Measurements from ENCODE around the gene ADGRB3.
"Not testable (repeated sequence)": the region's sequence is repeated elsewhere in the genome, so short reads cannot be mapped to it uniquely, and the experiment has no call there.

Gene ADGRB3

DNA sequence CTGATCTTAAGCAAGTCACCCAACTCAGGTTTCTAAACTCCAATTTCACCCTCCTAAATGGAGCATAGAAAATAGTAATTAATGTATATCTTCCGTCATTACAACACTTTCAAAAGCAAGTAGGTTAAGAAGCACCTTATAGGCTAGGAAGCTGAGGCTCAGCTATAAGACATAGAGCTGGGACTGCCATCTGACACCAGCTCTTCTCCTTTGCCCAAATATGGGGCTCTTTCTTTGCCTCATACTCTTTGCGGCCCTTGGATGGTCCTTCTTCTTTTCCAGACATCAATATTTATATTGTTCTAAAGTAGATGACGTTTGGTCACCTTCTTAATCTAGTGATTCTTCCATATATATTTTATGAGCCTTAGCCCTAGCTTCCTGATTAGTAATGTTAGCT is 748.5 kb downstream of the ADGRB3 start:
- no peak for DNase-seq

DNA sequence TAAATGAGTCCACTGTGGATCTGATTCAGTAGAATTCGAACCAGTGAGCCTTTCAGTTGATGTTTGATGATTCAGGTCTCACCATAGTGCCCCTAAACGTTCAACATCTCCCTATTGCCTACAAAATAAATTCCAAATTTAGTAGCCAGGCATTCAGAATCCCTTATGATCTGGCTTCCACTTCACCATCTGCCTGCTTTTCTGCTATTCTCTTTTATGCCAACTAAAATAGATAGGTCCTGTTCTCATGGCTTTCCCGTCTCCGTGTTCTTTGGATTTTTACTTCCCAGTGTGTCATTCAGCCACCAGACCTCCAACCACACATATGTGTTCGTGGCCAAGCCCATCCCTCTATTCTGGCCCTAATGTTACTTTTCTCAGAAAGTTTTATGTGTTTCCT is 751.3 kb downstream of the ADGRB3 start:
- no peak for DNase-seq

DNA sequence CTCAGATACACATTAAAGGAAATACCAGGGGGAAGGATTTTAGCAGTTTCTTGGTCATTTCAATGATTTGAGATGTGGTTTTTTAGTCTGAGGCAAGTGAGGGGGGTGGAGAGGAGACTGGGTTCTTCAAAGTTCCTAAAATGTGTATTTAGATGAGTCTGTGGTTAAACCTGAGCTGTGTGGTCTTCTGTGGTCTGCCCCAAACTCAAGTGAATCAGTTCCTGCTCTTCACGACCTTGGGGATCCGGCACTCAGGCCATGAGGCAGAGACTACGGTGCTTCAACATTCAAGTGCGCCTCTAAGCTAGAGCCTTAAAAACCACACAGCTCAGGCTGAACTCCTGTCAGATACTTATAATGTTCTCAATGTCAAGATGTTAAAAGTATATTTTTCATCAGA is 755.0 kb downstream of the ADGRB3 start:
- no peak for DNase-seq

DNA sequence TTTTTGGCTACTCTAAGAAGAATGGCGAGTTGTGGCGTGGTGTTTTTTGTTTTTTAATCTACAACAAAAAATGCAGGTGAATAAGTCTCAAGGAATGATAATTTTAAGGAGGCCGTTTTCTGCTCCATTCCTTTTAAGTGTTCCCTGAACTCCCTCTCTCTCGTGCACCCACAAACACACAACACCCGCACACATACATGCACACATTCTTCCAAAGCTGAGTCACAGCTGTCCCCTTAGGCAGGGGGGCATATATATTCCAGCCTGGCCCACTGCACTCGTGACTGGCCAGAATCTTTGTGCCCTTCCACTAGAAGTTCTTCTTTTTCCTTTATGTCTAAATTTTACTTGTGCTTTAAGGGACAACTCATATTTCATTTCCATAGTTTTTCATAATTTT is 756.0 kb downstream of the ADGRB3 start:
- no peak for DNase-seq

DNA sequence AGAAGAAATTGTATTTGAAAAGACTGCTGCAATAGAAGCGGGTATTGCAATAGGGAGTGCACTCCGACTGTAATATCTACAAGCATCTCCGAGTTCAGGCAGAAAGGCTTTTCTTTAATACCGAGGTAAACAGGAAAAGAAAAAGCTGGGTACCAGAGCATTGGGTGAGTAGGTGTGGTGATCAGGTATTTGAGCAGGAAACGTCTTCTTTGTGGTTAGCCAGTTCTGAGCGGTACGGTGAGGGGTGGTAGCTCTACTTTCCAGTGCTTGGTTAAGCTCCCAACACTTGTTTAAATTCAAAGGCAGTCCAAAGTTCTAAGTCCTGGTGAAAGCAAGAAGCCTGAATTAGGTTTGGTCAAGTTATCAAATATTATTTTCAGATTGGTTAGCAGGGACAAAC is 757.7 kb downstream of the ADGRB3 start:
- DNase-seq, result no peak

DNA sequence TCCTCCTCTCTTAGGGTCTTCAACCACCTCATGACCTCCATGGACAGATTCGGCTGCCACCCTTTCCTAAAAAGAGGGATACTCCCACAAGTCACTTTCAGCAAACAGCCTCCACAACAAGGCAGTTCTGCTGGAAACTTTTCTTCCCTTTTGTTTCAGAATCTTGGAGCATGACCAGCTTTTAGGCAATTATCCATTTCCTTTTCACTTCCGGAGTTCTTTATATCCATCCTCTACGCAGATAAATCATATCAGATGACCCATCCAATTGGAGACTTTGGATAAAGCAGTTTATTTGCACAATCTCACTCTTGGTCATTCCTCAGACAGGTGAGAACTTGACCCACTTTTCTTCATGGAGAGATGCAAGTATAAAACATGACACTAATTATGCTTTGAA is 763.2 kb downstream of the ADGRB3 start:
- no peak for DNase-seq

DNA sequence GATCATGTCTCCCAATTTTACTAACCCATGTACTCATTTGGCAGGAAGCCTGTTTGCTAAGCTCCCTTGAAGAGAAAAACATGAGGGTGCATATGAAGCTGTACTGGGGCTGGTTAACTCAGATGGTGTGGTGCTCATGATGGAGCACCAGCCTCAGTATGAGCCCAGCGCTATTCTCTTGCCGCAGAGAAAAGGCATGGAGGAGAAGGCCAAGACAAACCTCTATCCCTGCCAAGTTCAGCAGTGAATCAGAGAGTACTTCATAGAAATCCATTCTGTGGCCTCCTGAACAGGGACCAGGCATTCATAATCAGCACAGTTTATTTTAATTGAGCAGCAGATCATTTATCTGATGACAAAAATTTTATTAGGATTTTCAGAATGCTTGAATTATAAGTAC is 763.6 kb downstream of the ADGRB3 start:
- DNase-seq, result no peak

DNA sequence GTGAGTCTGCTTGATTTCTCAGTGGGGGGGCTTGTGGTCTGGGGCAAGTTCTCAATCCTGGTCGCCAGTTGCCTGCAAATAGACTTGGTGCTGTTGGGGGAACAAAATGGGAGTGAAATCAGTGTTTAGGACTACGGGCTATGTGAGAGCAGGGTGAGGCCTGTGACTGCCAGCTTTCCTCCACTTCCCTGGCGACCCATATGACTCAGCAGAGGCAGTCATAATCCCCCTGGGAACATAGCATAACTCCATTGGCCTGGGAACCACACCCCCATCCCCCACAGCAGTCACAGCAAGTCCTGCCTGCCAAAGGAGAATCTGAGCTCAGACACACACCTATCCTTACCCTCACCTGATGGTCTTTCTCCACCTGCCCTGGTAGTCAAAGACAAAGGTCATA is 773.8 kb downstream of the ADGRB3 start:
- DNase-seq, result no peak

DNA sequence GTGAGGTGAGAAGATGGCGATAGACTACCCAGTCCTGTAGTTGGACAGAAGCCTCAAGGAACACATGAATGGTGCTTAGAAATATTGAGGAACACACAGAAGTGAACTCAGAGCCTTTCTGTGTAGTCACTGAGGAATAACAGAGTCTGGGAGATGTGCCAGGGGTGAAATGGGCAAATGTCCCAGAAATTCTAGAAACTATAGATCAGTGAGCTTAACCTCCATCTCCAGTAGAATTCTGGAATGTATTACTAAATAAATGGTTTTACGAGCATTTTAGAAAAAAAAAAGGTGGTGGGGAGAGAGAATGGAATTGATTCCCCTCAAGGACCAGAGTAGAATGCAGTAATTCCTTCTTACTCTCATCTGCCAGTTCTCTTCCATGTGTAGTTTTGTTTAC is 781.7 kb downstream of the ADGRB3 start:
- DNase-seq, result no peak

DNA sequence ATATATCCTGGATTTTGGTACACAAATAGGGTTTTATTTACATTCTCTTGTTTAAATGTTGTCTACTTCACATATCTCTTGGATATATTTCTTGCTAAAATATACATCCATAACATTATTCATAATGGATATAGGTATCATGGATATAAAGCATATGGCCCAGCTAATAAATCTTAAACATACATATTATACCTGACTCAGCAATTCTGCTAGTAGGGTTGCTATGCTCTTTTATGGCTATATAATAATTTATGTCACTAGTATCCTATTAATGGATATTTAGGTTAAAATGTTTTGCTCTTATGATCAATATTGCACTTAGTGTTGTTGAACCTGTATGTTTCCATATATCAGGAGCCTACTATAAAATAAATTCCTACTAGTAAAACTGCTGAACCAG is 786.2 kb downstream of the ADGRB3 start:
- DNase-seq, result no peak

DNA sequence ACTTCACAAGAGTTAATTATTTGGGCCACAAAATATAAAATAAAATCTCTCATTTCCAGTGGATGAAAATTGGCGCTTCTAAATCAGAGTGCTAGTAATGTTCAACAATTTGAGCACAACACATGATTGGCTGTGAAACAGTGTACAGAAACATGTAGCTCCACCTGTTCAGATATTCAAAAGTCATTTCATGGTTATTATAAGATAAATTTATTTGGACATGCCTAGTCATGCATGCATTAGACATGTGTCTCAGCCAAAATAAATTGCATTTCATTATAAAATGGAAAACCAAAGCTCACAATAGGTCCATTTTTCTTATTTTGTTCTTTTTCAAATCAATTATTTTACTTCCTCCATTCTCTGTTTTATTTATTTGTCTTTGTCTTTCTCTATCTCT is 786.9 kb downstream of the ADGRB3 start:
- no peak for DNase-seq

DNA sequence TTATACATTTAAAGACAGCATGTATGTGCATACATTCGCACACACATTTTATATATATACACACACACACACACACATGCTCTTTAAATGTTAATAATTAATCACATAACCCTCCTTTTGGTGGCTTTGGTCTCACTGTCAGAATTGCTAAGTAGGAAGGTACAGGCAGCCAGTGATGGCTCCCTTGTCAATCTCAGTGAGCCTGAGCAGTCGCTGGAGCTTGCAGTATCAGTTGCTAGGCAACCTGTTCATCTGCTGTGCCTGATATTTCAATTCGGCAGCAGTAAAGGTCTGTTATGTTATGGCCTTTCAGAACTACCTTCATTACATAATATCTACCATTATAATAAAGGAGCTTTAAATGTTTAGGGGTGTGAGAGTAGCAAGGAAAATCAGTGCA is 787.4 kb downstream of the ADGRB3 start:
- DNase-seq, result no peak

DNA sequence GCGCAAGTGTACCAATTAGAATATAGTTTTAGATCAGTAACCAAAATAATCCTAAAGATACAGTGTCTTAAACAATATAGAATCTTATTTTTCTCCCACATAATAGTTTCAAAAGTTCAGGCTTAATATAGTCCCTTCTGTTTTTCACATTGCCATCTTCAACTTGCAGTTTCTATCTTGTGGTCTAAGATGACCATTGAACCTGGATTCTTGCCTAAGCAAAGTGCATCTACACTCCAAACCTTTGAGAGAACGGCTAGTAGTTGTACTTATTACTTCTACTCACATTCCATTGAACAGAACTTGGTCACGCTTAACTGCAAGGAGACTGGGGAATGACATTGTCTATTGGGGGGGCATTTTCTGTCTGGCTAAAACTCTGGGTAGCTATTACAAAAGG is 788.7 kb downstream of the ADGRB3 start:
- no peak for DNase-seq

DNA sequence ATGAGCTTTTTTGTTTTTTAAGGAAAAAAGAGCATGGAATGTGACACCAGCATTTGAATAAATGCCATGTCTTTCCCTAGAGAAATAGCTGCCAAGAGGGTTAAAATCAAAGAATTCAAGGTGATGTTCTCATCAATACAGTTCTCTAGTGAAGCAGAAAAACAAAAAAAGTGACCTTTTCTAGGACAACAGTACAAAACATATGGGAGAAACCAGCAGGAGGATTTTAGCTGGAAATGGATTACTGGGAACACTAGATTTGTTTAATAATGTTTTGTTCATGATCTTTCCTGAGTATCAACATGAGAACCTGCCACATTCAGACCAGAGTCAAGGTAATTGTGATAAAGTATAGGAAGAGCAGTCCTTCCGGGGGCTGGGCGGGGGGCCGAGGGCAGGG is 789.5 kb downstream of the ADGRB3 start:
- DNase-seq, result no peak

DNA sequence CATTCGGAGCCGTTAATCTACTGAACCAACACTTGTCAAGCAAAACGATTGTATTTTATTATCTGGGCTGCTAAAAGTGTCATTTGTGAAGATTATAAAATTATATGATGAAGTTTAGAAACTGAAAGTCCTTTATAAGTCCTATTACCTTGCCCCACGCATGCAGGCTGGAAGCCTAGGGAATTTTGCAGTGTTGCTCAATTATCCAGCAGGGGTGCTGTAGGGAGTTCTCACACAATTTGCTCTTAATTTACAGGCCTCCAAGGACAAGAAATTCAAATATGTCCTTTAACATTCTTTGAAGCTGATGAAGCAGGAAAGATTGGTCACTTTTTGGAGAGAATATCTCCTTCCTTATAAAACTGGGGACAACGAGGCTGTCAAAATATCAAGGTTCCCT is 792.8 kb downstream of the ADGRB3 start:
- no peak for DNase-seq

DNA sequence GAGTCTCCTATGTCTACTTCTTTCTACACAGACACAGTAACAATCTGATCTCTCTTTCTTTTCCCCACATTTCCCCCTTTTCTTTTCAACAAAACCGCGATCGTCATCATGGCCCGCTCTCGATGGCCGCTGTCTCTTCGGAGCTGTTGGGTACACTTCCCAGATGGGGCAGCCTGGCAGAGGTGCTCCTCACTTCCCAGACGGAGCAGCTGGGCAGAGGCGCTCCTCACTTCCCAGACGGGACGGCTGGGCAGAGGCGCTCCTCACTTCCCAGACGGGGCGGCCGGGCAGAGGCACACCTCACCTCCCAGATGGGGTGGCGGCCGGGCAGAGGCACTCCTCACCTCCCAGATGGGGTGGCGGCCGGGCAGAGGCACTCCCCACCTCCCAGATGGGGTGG is 797.1 kb downstream of the ADGRB3 start:
- not testable (repeated sequence) for DNase-seq

DNA sequence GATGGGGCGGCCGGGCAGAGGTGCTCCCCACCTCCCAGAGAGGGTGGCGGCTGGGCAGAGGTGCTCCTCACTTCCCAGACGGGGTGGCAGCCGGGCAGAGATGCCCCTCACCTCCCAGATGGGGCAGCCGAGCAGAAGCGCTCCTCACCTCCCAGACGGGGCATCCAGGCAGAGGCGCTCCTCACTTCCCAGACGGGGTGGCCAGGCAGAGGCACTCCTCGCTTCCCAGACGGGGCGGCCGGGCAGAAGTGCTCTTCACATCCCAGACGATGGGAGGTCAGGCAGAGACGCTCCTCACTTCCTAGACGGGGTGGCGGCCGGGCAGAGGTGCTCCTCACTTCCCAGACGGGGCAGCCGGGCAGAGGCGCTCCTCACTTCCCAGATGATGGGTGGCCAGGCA is 798.0 kb downstream of the ADGRB3 start:
- DNase-seq, result not testable (repeated sequence)

DNA sequence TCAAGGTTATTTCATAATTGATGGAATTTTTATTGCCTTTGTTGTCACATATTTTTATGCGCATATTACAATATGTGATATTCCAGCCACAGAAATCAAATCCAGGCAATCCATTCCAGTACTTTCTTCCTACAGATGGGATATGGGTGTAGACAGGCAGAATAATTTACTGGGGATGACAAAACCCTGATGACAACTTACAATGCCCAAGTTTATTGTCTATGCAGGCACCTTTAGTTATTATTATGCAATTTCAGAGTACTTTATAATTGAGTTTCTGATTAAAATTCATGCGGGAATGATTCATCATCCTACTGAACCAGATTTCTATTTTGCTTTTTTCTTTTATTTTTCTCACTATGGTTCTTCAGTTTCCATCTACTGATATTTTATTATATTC is 803.0 kb downstream of the ADGRB3 start:
- DNase-seq, result no peak

All from activated T-cell treated with anti-CD3 and anti-CD28 coated beads for 4 hours (primary cell).